Activated CD8-positive, alpha-beta T cell treated with anti-CD3 and anti-CD28 coated beads, Interleukin-2, amount 10 ng/mL, durations not matched to agents 7 days and 5 days (primary cell): ENCODE data around the gene MYH15. TPM values are rescaled to one million over a fixed set of nuclear protein-coding genes. Genes with fewer than 3 reads are reported as not detected.

Experiments used
- ATAC-seq: fragments of 150-1000 bp; cut with Tn5 transposase; one replicate; pipeline ENCODE4 v1.10.0; 2021; ENCODE audit warnings: moderate library complexity
- CTCF ChIA-PET: fragments of 350-600 bp; sonication (Branson Sonifier 250); formaldehyde crosslinking; loops from one replicate; lab custom pipeline; 2021; ENCODE audit warnings: antibody characterized with exemption; lab: Charles Lee
- POLR2A ChIA-PET: fragments of 350-600 bp; sonication (Branson Sonifier 250); formaldehyde crosslinking; loops from one replicate; lab custom pipeline; 2021; ENCODE audit warnings: antibody characterized with exemption; lab: Charles Lee
- DNase-seq: peaks from one replicate; pipeline ENCODE4 v3.0.0-alpha.2; 2020
- H3K27ac Mint-ChIP-seq: one replicate; pipeline ENCODE4 v1.8.0; 2021; ENCODE audit warnings: mild to moderate bottlenecking, mixed read lengths
- H3K27me3 Mint-ChIP-seq: one replicate; pipeline ENCODE4 v1.8.0; 2021; ENCODE audit warnings: low read depth, mixed read lengths
- H3K36me3 Mint-ChIP-seq: one replicate; pipeline ENCODE4 v1.8.0; 2021; ENCODE audit warnings: low read depth, mixed read lengths
- H3K4me1 Mint-ChIP-seq: one replicate; pipeline ENCODE4 v1.8.0; 2021; ENCODE audit warnings: low read depth, mixed read lengths
- H3K4me3 Mint-ChIP-seq: one replicate; pipeline ENCODE4 v1.8.0; 2021; ENCODE audit warnings: mild to moderate bottlenecking, mixed read lengths
- H3K9me3 Mint-ChIP-seq: one replicate; pipeline ENCODE4 v1.8.0; 2022; ENCODE audit warnings: mixed read lengths; ENCODE audit not compliant: insufficient read depth
- total RNA-seq, 2 experiments: library from RNA; stranded (reverse); gene quantifications; one replicate each; pipeline ENCODE4 v1.2.3, GENCODE V29; 2021

MYH15 gene
- total RNA-seq, 2 experiments from 2014 or later = 0.13 to 0.21 TPM

DNA sequence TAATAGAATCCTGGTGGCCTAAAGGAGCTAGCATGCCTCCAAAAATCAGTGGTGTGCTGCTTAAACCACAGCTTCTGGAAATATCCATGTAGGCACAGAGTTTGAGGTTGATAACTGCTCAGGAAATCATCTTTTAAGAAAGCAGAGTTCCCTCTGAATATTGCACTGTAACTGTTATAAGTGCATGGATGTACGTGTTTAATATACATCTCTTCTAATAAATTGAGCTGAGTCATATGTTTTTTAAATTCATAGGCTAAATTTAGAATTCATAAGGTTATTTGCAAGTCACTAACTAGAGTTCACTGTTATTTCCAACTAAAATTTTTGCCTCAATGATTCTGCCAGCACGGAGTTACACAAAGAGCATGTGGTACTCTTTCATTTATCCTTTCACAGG lies 68.9 kb downstream of the MYH15 start:
- CTCF ChIA-PET = interaction anchor here (1.6 to 2.1 kb wide), 2 partner anchors 37 to 288 kb away, joined by 5 read pairs; no protein-coding TSS in a partner anchor

DNA sequence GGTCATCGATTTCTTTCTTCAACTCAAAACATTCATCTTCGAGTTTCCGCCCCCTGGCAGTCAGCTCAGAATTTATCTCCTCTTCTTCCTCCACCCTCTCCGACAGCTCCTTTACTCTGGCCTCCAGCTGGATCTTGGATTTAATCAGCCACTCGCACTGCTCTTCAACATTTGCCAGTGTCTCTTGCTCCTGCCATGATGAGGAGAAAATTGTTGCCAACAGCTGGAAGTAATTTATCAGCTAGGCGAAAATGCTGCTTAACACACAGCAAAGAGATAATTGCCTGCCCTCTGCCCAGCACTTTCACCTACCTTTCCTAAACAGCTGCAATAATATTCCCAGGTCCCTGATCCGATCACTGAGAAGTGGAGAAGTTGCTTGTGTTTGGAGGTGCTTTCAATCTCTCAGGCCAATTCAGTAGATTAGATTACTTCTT lies 69.3 kb downstream of the MYH15 start:
- Mint-ChIP-seq H3K27ac (no peak overlapping the region), H3K36me3 (no peaks in the 10 kb centered on the region), H3K9me3 (peaks cover 7% of the 10 kb centered on the region), H3K4me1 (no peaks in the 10 kb centered on the region), H3K27me3 (no peaks in the 10 kb centered on the region), H3K4me3 (no peak overlapping the region)
- CTCF ChIA-PET = interaction anchor here (2.1 kb wide), 1 partner anchor 37 kb away, joined by 5 read pairs; no protein-coding TSS in a partner anchor
- POLR2A ChIA-PET = no interaction called here
- DNase-seq = no peak
- no peak for ATAC-seq

More for the DNA sequence above, 68.9 kb downstream of the MYH15 start:
- no peaks in the 10 kb centered on the region for H3K36me3 Mint-ChIP-seq
- ATAC-seq (no peak), DNase-seq (no peak)
- no peaks in the 10 kb centered on the region for H3K4me1 Mint-ChIP-seq
- no peak overlapping the region for H3K27ac Mint-ChIP-seq
- H3K4me3 Mint-ChIP-seq = no peak overlapping the region
- no peaks in the 10 kb centered on the region for H3K27me3 Mint-ChIP-seq
- POLR2A ChIA-PET = no interaction called here
- H3K9me3 Mint-ChIP-seq = peaks cover 7% of the 10 kb centered on the region

DNA sequence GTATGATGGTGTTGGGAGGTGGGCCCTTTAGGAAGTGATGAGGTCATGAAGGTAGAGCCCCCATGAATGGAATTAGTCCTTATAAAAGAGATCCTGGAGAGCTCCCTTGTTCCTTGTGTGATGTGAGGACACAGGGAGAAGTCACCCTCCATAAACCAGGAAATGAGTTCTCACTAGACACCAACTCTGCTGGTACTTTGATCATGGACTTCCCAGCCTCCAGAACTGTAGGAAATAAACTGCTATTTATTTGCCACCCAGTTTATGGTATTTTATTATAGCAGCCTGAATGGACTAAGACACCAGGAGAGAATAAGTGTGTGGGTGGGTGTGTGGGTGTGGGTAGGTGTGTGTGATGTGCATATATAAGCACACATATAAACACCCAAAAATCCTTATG lies 71.9 kb downstream of the MYH15 start:
- DNase-seq (no peak), ATAC-seq (no peak)
- CTCF ChIA-PET = no interaction called here
- peaks cover 2% of the 10 kb centered on the region for H3K36me3 Mint-ChIP-seq
- no peak overlapping the region for H3K4me3 Mint-ChIP-seq
- no peaks in the 10 kb centered on the region for H3K27me3 Mint-ChIP-seq
- H3K4me1 Mint-ChIP-seq = no peaks in the 10 kb centered on the region
- POLR2A ChIA-PET = no interaction called here
- no peak overlapping the region for H3K27ac Mint-ChIP-seq
- peaks cover 2% of the 10 kb centered on the region for H3K9me3 Mint-ChIP-seq

- DNase-seq (no peak), ATAC-seq (no peak)
- Mint-ChIP-seq H3K9me3 (peaks cover 4% of the 10 kb centered on the region), H3K4me3 (no peak overlapping the region), H3K4me1 (no peaks in the 10 kb centered on the region), H3K27ac (no peak overlapping the region), H3K27me3 (no peaks in the 10 kb centered on the region), H3K36me3 (peaks cover 7% of the 10 kb centered on the region)
- CTCF ChIA-PET = interaction anchor here (0.6 to 1.2 kb wide), 5 partner anchors 9 to 284 kb away, joined by 3 to 9 read pairs (median 3); no protein-coding TSS in a partner anchor
- POLR2A ChIA-PET = no interaction called here
Measured at GRCh38 chr3:108437439-108437838, 73.0 kb downstream of the MYH15 start.

GRCh38 chr3:108433928-108434327 lies 76.5 kb downstream of the MYH15 start:
- Mint-ChIP-seq H3K4me3 (no peak overlapping the region), H3K27ac (no peak overlapping the region), H3K36me3 (peaks cover 13% of the 10 kb centered on the region), H3K9me3 (peaks cover 4% of the 10 kb centered on the region), H3K4me1 (peaks cover 5% of the 10 kb centered on the region), H3K27me3 (no peaks in the 10 kb centered on the region)
- ChIA-PET CTCF (no interaction called here), POLR2A (no interaction called here)
- DNase-seq (no peak), ATAC-seq (no peak)

DNA sequence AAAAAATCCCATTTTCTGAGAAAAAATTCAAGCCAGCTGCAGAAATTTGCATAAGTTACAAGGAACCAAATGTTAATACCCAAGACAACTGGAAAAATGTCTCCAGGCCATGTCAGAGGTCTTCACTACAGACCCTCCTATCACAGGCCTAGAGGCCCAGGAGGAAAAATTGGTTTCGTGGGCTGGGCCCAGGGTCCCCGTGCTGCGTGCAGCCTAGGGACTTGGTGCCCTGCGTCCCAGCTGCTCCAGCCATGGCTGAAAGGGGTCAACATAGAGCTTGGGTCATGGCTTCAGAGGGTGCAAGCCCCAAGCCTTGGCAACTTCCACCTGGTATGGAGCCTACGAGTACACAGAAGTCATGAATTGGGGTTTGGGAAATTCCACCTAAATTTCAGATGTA lies 78.0 kb downstream of the MYH15 start:
- H3K4me3 Mint-ChIP-seq = no peak overlapping the region
- ChIA-PET POLR2A (interaction anchor here (0.6 kb wide), 1 partner anchor 135 kb away, joined by 4 read pairs; no protein-coding TSS in a partner anchor), CTCF (no interaction called here)
- H3K9me3 Mint-ChIP-seq = peaks cover 4% of the 10 kb centered on the region
- no peak for DNase-seq
- no peak for ATAC-seq
- no peaks in the 10 kb centered on the region for H3K27me3 Mint-ChIP-seq
- no peak overlapping the region for H3K27ac Mint-ChIP-seq
- peaks cover 5% of the 10 kb centered on the region for H3K4me1 Mint-ChIP-seq
- H3K36me3 Mint-ChIP-seq = peaks cover 13% of the 10 kb centered on the region

DNA sequence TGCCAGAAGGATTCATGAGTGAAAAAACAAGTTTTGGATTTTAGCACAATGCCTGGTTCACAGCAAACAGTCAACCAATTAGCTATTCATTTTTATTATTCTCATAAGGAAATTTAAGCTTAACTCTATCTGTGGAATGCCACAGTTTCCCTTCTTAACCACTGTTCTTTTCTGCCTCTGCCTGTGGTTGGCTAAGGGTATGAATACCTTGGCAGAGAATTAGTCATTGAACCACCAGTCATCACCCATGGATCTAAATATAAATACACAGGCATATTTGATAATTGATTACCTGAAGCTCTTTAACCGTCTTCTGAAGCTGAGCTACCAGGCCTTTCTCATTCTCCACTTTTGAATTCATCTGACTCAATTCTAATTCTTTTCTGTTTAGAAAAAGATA lies 79.9 kb downstream of the MYH15 start:
- Mint-ChIP-seq H3K36me3 (peaks cover 13% of the 10 kb centered on the region), H3K27ac (no peak overlapping the region), H3K27me3 (no peaks in the 10 kb centered on the region), H3K4me3 (no peak overlapping the region), H3K4me1 (peaks cover 5% of the 10 kb centered on the region), H3K9me3 (peaks cover 4% of the 10 kb centered on the region)
- ATAC-seq = no peak
- POLR2A ChIA-PET = no interaction called here
- CTCF ChIA-PET = no interaction called here
- DNase-seq = no peak

DNA sequence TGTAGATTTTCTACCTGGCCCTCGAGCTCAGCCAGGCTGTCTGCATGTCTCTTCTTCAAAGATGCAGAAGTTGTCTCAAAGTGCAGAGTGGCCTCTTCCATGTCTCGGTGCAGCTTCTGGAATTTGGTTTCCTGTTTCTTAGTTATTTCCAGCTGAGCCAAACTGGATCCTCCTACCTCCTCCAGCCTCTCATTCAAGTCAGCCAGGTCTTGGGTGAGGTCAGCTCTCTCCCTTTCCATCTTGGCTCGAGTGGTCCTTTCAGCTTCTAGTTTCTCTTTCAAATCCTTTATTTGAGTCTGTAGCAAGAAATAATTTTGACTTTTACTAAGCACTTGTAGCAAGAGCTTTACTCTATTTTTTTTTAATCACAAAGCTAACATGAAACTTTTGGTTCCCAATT lies 81.8 kb downstream of the MYH15 start:
- DNase-seq (no peak), ATAC-seq (no peak)
- Mint-ChIP-seq H3K27ac (no peak overlapping the region), H3K4me1 (peaks cover 5% of the 10 kb centered on the region), H3K4me3 (no peak overlapping the region), H3K9me3 (peaks cover 2% of the 10 kb centered on the region), H3K36me3 (peaks cover 11% of the 10 kb centered on the region), H3K27me3 (no peaks in the 10 kb centered on the region)
- ChIA-PET POLR2A (no interaction called here), CTCF (interaction anchor here (1.0 to 1.9 kb wide), 4 partner anchors 9 to 49 kb away, joined by 3 to 9 read pairs (median 4); no protein-coding TSS in a partner anchor)

- ChIA-PET POLR2A (no interaction called here), CTCF (no interaction called here)
- H3K4me3 Mint-ChIP-seq = no peak overlapping the region
- H3K27ac Mint-ChIP-seq = no peak overlapping the region
- no peaks in the 10 kb centered on the region for H3K9me3 Mint-ChIP-seq
- H3K36me3 Mint-ChIP-seq = no peaks in the 10 kb centered on the region
- ATAC-seq (no peak), DNase-seq (no peak)
- H3K27me3 Mint-ChIP-seq = no peaks in the 10 kb centered on the region
- no peaks in the 10 kb centered on the region for H3K4me1 Mint-ChIP-seq
Measured at GRCh38 chr3:108420926-108421325, 89.5 kb downstream of the MYH15 start.

- peaks cover 5% of the 10 kb centered on the region for H3K27me3 Mint-ChIP-seq
- DNase-seq (no peak), ATAC-seq (no peak)
- peaks cover 2% of the 10 kb centered on the region for H3K4me1 Mint-ChIP-seq
- ChIA-PET POLR2A (no interaction called here), CTCF (no interaction called here)
- no peaks in the 10 kb centered on the region for H3K9me3 Mint-ChIP-seq
- H3K4me3 Mint-ChIP-seq = no peak overlapping the region
- H3K36me3 Mint-ChIP-seq = no peaks in the 10 kb centered on the region
- H3K27ac Mint-ChIP-seq = no peak overlapping the region
Measured at GRCh38 chr3:108416111-108416869, 94.1 kb downstream of the MYH15 start.

- no peak overlapping the region for H3K4me3 Mint-ChIP-seq
- CTCF ChIA-PET = no interaction called here
- POLR2A ChIA-PET = no interaction called here
- H3K9me3 Mint-ChIP-seq = no peaks in the 10 kb centered on the region
- H3K36me3 Mint-ChIP-seq = no peaks in the 10 kb centered on the region
- DNase-seq = no peak
- H3K27me3 Mint-ChIP-seq = peaks cover 5% of the 10 kb centered on the region
- H3K27ac Mint-ChIP-seq = no peak overlapping the region
- H3K4me1 Mint-ChIP-seq = peaks cover 2% of the 10 kb centered on the region
- no peak for ATAC-seq
Measured at GRCh38 chr3:108415661-108416060, 94.7 kb downstream of the MYH15 start.

GRCh38 chr3:108414007-108414406 lies 96.4 kb downstream of the MYH15 start:
- CTCF ChIA-PET = interaction anchor here (0.6 kb wide), 1 partner anchor 340 kb away, joined by 3 read pairs; no protein-coding TSS in a partner anchor

More at GRCh38 chr3:108414007-108414406, 96.4 kb downstream of the MYH15 start:
- Mint-ChIP-seq H3K27ac (no peak overlapping the region), H3K27me3 (peaks cover 5% of the 10 kb centered on the region), H3K4me1 (peaks cover 2% of the 10 kb centered on the region), H3K36me3 (no peaks in the 10 kb centered on the region), H3K9me3 (no peaks in the 10 kb centered on the region), H3K4me3 (no peak overlapping the region)
- ATAC-seq (no peak), DNase-seq (no peak)
- POLR2A ChIA-PET = no interaction called here
